ENCODE measurements around the gene ABCC11. TPM values are rescaled to one million over a fixed set of nuclear protein-coding genes. Genes with fewer than 3 reads are reported as not detected.

ABCC11 gene
- total RNA-seq, 1 experiment from 2014 or later, result 0.34 TPM

GRCh38 chr16:48125888-48126287 is 121.5 kb downstream of the ABCC11 start:
- DNase-seq, result no peak
- no peaks in the 10 kb centered on the region for H3K4me1 ChIP-seq
- H3K4me3 Mint-ChIP-seq (ENCODE audit: unreplicated experiment), result no peak overlapping the region
- H3K36me3 ChIP-seq (ENCODE audit: control insufficient read depth, insufficient read depth, low read length), result no peaks in the 10 kb centered on the region
- no peaks in the 10 kb centered on the region for H3K36me3 Mint-ChIP-seq (ENCODE audit: insufficient read depth, unreplicated experiment)
- H3K9me3 Mint-ChIP-seq (ENCODE audit: unreplicated experiment), result no peaks in the 10 kb centered on the region
- H3K9me3 ChIP-seq, result no peaks in the 10 kb centered on the region
- intact Hi-C loops (cut with micrococcal nuclease; ENCODE audit: unreplicated experiment), result no loop called here
- H3K4me1 Mint-ChIP-seq (ENCODE audit: low read depth, unreplicated experiment), result no peaks in the 10 kb centered on the region
- no peaks in the 10 kb centered on the region for H3K27me3 Mint-ChIP-seq (ENCODE audit: insufficient read depth, unreplicated experiment)
- no peak for TF ChIP-seq CTCF (IDR thresholded peaks at IDR 0.05; ENCODE audit: insufficient read depth in 1 of 2, low read depth in 1 of 2, low read length in 1 of 2, severe bottlenecking in 1 of 2, unreplicated experiment in 1 of 2)
- H3K27me3 ChIP-seq (replicated peaks; ENCODE audit: control insufficient read depth, insufficient read depth, low read length), result no peaks in the 10 kb centered on the region
- POLR2A ChIA-PET, result no interaction called here
- BruUV-seq (replicated peaks), result no TSS peak
- no peak overlapping the region for H3K27ac Mint-ChIP-seq (ENCODE audit: unreplicated experiment)
- CTCF ChIA-PET, result interaction anchor here (0.6 kb wide), 1 partner anchor 39 kb away, joined by 3 read pairs; no protein-coding TSS in a partner anchor
- H3K4me3 ChIP-seq (ENCODE audit: low read depth, low read length), result no peak overlapping the region

GRCh38 chr16:48124266-48124665 is 123.1 kb downstream of the ABCC11 start:
- Histone ChIP-seq H3K4me3 (ENCODE audit: low read depth, low read length) (no peak overlapping the region), H3K4me1 (no peaks in the 10 kb centered on the region), H3K9me3 (no peaks in the 10 kb centered on the region), H3K27me3 (replicated peaks; ENCODE audit: control insufficient read depth, insufficient read depth, low read length) (no peaks in the 10 kb centered on the region), H3K36me3 (ENCODE audit: control insufficient read depth, insufficient read depth, low read length) (no peaks in the 10 kb centered on the region)
- CTCF ChIA-PET, result no interaction called here
- DNase-seq, result no peak
- H3K27ac Mint-ChIP-seq (ENCODE audit: unreplicated experiment), result no peak overlapping the region
- intact Hi-C loops (cut with micrococcal nuclease; ENCODE audit: unreplicated experiment), result no loop called here
- TF ChIP-seq CTCF (IDR thresholded peaks at IDR 0.05; ENCODE audit: insufficient read depth in 1 of 2, low read depth in 1 of 2, low read length in 1 of 2, severe bottlenecking in 1 of 2, unreplicated experiment in 1 of 2), result no peak
- H3K27me3 Mint-ChIP-seq (ENCODE audit: insufficient read depth, unreplicated experiment), result no peaks in the 10 kb centered on the region
- BruUV-seq (replicated peaks), result no TSS peak
- POLR2A ChIA-PET, result no interaction called here
- H3K9me3 Mint-ChIP-seq (ENCODE audit: unreplicated experiment), result no peaks in the 10 kb centered on the region
- no peak overlapping the region for H3K4me3 Mint-ChIP-seq (ENCODE audit: unreplicated experiment)
- no peaks in the 10 kb centered on the region for H3K36me3 Mint-ChIP-seq (ENCODE audit: insufficient read depth, unreplicated experiment)
- H3K4me1 Mint-ChIP-seq (ENCODE audit: low read depth, unreplicated experiment), result no peaks in the 10 kb centered on the region

GRCh38 chr16:48123104-48123788 is 124.1 kb downstream of the ABCC11 start:
- ChIA-PET CTCF (no interaction called here), POLR2A (no interaction called here)
- no peaks in the 10 kb centered on the region for H3K4me1 ChIP-seq
- no peak for DNase-seq
- Mint-ChIP-seq H3K9me3 (ENCODE audit: unreplicated experiment) (no peaks in the 10 kb centered on the region), H3K4me3 (ENCODE audit: unreplicated experiment) (no peak overlapping the region), H3K27ac (ENCODE audit: unreplicated experiment) (no peak overlapping the region), H3K36me3 (ENCODE audit: insufficient read depth, unreplicated experiment) (no peaks in the 10 kb centered on the region), H3K27me3 (ENCODE audit: insufficient read depth, unreplicated experiment) (no peaks in the 10 kb centered on the region), H3K4me1 (ENCODE audit: low read depth, unreplicated experiment) (no peaks in the 10 kb centered on the region)
- intact Hi-C loops (cut with micrococcal nuclease; ENCODE audit: unreplicated experiment), result no loop called here
- H3K27me3 ChIP-seq (replicated peaks; ENCODE audit: control insufficient read depth, insufficient read depth, low read length), result no peaks in the 10 kb centered on the region
- no peaks in the 10 kb centered on the region for H3K36me3 ChIP-seq (ENCODE audit: control insufficient read depth, insufficient read depth, low read length)
- H3K4me3 ChIP-seq (ENCODE audit: low read depth, low read length), result no peak overlapping the region
- no peak for TF ChIP-seq CTCF (IDR thresholded peaks at IDR 0.05; ENCODE audit: insufficient read depth in 1 of 2, low read depth in 1 of 2, low read length in 1 of 2, severe bottlenecking in 1 of 2, unreplicated experiment in 1 of 2)
- no TSS peak for BruUV-seq (replicated peaks)
- no peaks in the 10 kb centered on the region for H3K9me3 ChIP-seq
